Activated B cell treated with CpG ODN at 0.5 μM for 24 hours (primary cell): Measurements from ENCODE around the gene FOXK1. TPM values are rescaled to one million over a fixed set of nuclear protein-coding genes. Genes with fewer than 3 reads are reported as not detected.

Experiments used
- ATAC-seq: fragments of 200-7000 bp; cut with Tn5 transposase; one replicate; pipeline ENCODE4 v1.10.0; 2021; ENCODE audit warnings: low read depth, mild to moderate bottlenecking, moderate library complexity
- CTCF ChIA-PET: fragments of 350-600 bp; sonication (Branson Sonifier 250); formaldehyde crosslinking; loops from one replicate; lab custom pipeline; 2021; ENCODE audit warnings: antibody characterized with exemption; lab: Charles Lee
- POLR2A ChIA-PET: fragments of 350-600 bp; sonication (Branson Sonifier 250); formaldehyde crosslinking; loops from one replicate; lab custom pipeline; 2021; ENCODE audit warnings: antibody characterized with exemption; lab: Charles Lee
- DNase-seq: peaks from one replicate; pipeline ENCODE4 v3.0.0; 2022
- H3K27ac Mint-ChIP-seq: one replicate; pipeline ENCODE4 v1.8.0; 2020; ENCODE audit warnings: mixed read lengths
- H3K27me3 Mint-ChIP-seq: one replicate; pipeline ENCODE4 v1.8.0; 2021; ENCODE audit warnings: mixed read lengths
- H3K36me3 Mint-ChIP-seq: one replicate; pipeline ENCODE4 v1.8.0; 2021; ENCODE audit warnings: low read depth, mixed read lengths
- H3K4me1 Mint-ChIP-seq: one replicate; pipeline ENCODE4 v1.8.0; 2021; ENCODE audit warnings: mixed read lengths
- H3K4me3 Mint-ChIP-seq: one replicate; pipeline ENCODE4 v1.8.0; 2020; ENCODE audit warnings: mild to moderate bottlenecking, mixed read lengths
- H3K9me3 Mint-ChIP-seq: one replicate; pipeline ENCODE4 v1.8.0; 2020; ENCODE audit warnings: mixed read lengths
- CTCF ChIP-seq: fragments of 200-600 bp; IDR thresholded peaks from one replicate; pipeline ENCODE4 v1.8.0; 2022; ENCODE audit warnings: antibody characterized with exemption, mild to moderate bottlenecking
- intact Hi-C: fragments of 100-400 bp; cut with micrococcal nuclease; formaldehyde crosslinking; loops from one replicate; pipeline ENCODE4 v1.15.1; 2024
- total RNA-seq: library from RNA; stranded (reverse); gene quantifications from 2 replicates; pipeline ENCODE4 v1.2.3, GENCODE V29; 2022

FOXK1 gene
- total RNA-seq, 1 donor from 2014 or later = 42.7 TPM

- intact Hi-C loops = no loop called here
- TF ChIP-seq CTCF = no peak
- POLR2A ChIA-PET = interaction anchor here (1.2 kb wide), 1 partner anchor 16 kb away, joined by 3 read pairs; no protein-coding TSS in a partner anchor
- DNase-seq = no peak
- CTCF ChIA-PET = interaction anchor here (1.0 to 1.2 kb wide), 2 partner anchors 10 to 165 kb away, joined by 3 to 4 read pairs; no protein-coding TSS in a partner anchor
- Mint-ChIP-seq H3K4me1 (peaks cover 11% of the 10 kb centered on the region), H3K27ac (no peak overlapping the region), H3K9me3 (no peaks in the 10 kb centered on the region), H3K4me3 (peak overlapping the region; percentile 78), H3K36me3 (no peaks in the 10 kb centered on the region), H3K27me3 (peaks cover 19% of the 10 kb centered on the region)
- peak; percentile 61 for ATAC-seq
Measured at GRCh38 chr7:4809091-4809591, 127.0 kb downstream of the FOXK1 start.

DNA sequence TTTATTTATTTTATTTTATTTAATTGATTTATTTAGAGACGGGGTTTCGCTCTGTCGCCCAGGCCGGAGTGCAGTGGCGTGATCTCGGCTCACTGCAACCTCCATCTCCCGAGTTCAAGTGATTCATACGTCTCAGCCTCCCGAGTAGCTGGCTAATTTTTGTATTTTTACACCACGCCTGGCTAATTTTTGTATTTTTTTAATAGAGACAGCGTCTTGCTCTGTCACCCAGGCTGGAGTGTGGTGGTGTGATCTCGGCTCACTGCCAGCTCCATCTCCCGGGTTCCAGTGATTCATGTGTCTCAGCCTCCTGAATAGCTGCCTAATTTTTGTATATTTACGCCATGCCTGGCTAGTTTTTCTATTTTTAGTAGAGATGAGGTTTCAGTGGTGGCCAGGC, 127.6 kb downstream of the FOXK1 start:
- ChIA-PET POLR2A (interaction anchor here (0.5 to 1.2 kb wide), 2 partner anchors 16 to 1705 kb away, joined by 3 read pairs; no protein-coding TSS in a partner anchor), CTCF (interaction anchor here (1.0 to 1.2 kb wide), 2 partner anchors 11 to 164 kb away, joined by 3 to 4 read pairs; no protein-coding TSS in a partner anchor)
- no peak for TF ChIP-seq CTCF
- Mint-ChIP-seq H3K27ac (no peak overlapping the region), H3K27me3 (peaks cover 24% of the 10 kb centered on the region), H3K36me3 (no peaks in the 10 kb centered on the region), H3K4me1 (peaks cover 11% of the 10 kb centered on the region), H3K9me3 (no peaks in the 10 kb centered on the region), H3K4me3 (peak overlapping the region; percentile 68)
- ATAC-seq = peak; percentile 23
- no peak for DNase-seq
- intact Hi-C loops = no loop called here

GRCh38 chr7:4814433-4814832, 132.3 kb downstream of the FOXK1 start:
- no peak overlapping the region for H3K4me3 Mint-ChIP-seq
- H3K27me3 Mint-ChIP-seq = peaks cover 24% of the 10 kb centered on the region
- CTCF ChIA-PET = interaction anchor here (0.7 kb wide), 1 partner anchor 23 kb away, joined by 3 read pairs; no protein-coding TSS in a partner anchor
- H3K27ac Mint-ChIP-seq = no peak overlapping the region
- no peak for DNase-seq
- no peak for ATAC-seq
- POLR2A ChIA-PET = interaction anchor here (0.5 to 0.8 kb wide), 2 partner anchors 39 to 90 kb away, joined by 3 to 4 read pairs; partner anchors contain the start of gene AP5Z1
- H3K4me1 Mint-ChIP-seq = peaks cover 8% of the 10 kb centered on the region
- intact Hi-C loops = no loop called here
- no peak for TF ChIP-seq CTCF
- no peaks in the 10 kb centered on the region for H3K36me3 Mint-ChIP-seq
- no peaks in the 10 kb centered on the region for H3K9me3 Mint-ChIP-seq

GRCh38 chr7:4815121-4815520, 133.0 kb downstream of the FOXK1 start:
- Mint-ChIP-seq H3K9me3 (no peaks in the 10 kb centered on the region), H3K4me1 (peaks cover 4% of the 10 kb centered on the region), H3K36me3 (no peaks in the 10 kb centered on the region), H3K4me3 (no peak overlapping the region), H3K27ac (no peak overlapping the region), H3K27me3 (peaks cover 24% of the 10 kb centered on the region)
- intact Hi-C loops = no loop called here
- no peak for TF ChIP-seq CTCF
- CTCF ChIA-PET = interaction anchor here (0.7 kb wide), 1 partner anchor 23 kb away, joined by 3 read pairs; no protein-coding TSS in a partner anchor
- DNase-seq (no peak), ATAC-seq (no peak)
- POLR2A ChIA-PET = interaction anchor here (0.8 kb wide), 1 partner anchor 40 kb away, joined by 3 read pairs; the partner anchor contains the start of gene AP5Z1

GRCh38 chr7:4815609-4816418, 133.7 kb downstream of the FOXK1 start:
- H3K9me3 Mint-ChIP-seq = no peaks in the 10 kb centered on the region
- no peaks in the 10 kb centered on the region for H3K36me3 Mint-ChIP-seq
- H3K4me1 Mint-ChIP-seq = no peaks in the 10 kb centered on the region
- intact Hi-C loops = no loop called here
- no peak overlapping the region for H3K27ac Mint-ChIP-seq
- no peak overlapping the region for H3K4me3 Mint-ChIP-seq
- no peak for TF ChIP-seq CTCF
- DNase-seq (no peak), ATAC-seq (no peak)
- peaks cover 21% of the 10 kb centered on the region for H3K27me3 Mint-ChIP-seq
- POLR2A ChIA-PET = interaction anchor here (0.8 kb wide), 1 partner anchor 41 kb away, joined by 3 read pairs; the partner anchor contains the start of gene AP5Z1
- CTCF ChIA-PET = no interaction called here
